Activated CD4-positive, alpha-beta T cell treated with anti-CD3 and anti-CD28 coated beads, Interleukin-2, amount 10 ng/mL, durations not matched to agents 24 days and 14 days (primary cell): Measurements from ENCODE around the gene SLC25A30. TPM values are rescaled to one million over a fixed set of nuclear protein-coding genes. Genes with fewer than 3 reads are reported as not detected.
"Not testable (repeated sequence)": the region's sequence is repeated elsewhere in the genome, so short reads cannot be mapped to it uniquely, and the experiment has no call there.

ENCODE experiments used
- DNase-seq: peaks from one replicate; pipeline ENCODE4 v3.0.0; 2022
- H3K27ac Mint-ChIP-seq: one replicate; pipeline ENCODE4 v1.8.0; 2022; ENCODE audit warnings: mild to moderate bottlenecking, mixed read lengths
- H3K27me3 Mint-ChIP-seq: one replicate; pipeline ENCODE4 v1.8.0; 2022; ENCODE audit warnings: mixed read lengths
- H3K36me3 Mint-ChIP-seq: one replicate; pipeline ENCODE4 v1.8.0; 2022; ENCODE audit warnings: low read depth, mild to moderate bottlenecking, mixed read lengths
- H3K4me1 Mint-ChIP-seq: one replicate; pipeline ENCODE4 v1.8.0; 2021; ENCODE audit warnings: mixed read lengths
- H3K4me3 Mint-ChIP-seq: one replicate; pipeline ENCODE4 v1.8.0; 2022; ENCODE audit warnings: mild to moderate bottlenecking, moderate library complexity, mixed read lengths
- H3K9me3 Mint-ChIP-seq: one replicate; pipeline ENCODE4 v1.8.0; 2021; ENCODE audit warnings: mixed read lengths
- intact Hi-C: fragments of 100-400 bp; cut with micrococcal nuclease; formaldehyde crosslinking; loops from one replicate; pipeline ENCODE4 v1.15.1; 2023
- total RNA-seq: library from RNA; stranded (reverse); gene quantifications from 2 replicates; pipeline ENCODE4 v1.2.3, GENCODE V29; 2022

SLC25A30 gene
- total RNA-seq, 1 donor from 2014 or later: 12.9 TPM

DNA sequence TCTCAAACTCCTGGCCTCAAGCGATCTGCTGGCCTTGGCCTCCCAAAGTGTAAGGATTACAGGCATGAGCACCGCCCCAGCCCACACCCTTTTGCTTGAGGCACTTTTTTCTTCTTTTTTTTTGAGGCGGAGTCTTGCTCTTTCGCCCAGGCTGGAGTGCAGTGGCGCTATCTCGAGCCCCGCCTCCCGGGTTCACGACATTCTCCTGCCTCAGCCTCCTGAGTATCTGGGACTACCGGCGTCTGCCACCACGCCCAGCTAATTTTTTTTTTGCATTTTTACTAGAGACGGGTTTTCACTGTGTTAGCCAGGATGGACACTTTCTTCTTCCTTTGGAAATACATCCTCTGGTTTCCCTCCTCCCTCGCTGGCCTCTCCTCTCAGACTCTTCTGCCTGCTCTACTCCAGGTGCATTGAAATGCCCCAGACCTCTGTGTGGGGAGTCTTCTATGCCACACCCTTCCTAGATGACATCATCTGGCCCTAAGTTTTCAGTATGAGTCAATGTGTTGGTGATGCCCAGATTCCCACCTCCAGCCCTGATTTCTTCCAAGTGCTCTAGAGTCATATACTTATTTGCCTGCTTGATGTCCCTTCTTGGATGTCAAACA, 56.5 kb downstream of the SLC25A30 start:
- H3K4me3 Mint-ChIP-seq: peak overlapping the region; percentile 4
- intact Hi-C loops: no loop called here

DNA sequence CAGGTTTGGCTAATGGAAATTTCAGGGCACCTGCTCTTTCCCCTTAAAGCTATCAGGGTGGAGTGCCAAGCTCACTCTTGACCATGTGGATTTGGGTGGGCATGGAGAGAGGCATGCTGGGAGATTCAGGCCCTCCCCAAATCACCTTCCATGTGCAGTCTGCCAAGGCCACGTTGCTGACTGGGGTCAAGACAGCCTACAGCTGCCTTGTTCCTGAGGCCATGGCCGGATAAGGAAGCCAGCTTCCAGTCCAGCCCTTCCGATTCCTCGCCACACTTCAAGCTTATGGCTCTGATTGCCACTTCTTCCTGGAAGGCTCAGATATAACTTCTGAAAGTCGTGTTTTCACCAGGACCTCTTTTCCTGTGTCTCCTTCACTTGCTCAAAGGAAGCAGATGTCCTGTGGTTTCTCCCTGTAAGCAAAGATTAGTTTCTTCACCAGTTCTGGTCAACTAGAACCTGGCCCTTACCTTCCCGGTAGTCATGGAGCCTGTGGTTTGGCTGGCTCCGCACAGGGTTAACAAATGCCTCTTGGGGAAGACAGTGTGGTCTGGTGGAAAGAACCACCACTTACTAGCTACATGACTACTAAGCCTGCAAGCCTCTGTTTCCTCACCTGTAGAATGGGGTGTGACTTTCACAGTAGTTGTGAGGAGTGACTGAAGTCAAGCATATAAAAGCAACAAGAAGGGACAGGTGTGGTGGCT, 61.1 kb downstream of the SLC25A30 start:
- Mint-ChIP-seq H3K27me3 (no peaks in the 10 kb centered on the region), H3K27ac (peak overlapping the region; percentile 71), H3K4me3 (peak overlapping the region; percentile 10), H3K36me3 (peaks cover 48% of the 10 kb centered on the region), H3K4me1 (peaks cover 26% of the 10 kb centered on the region), H3K9me3 (peaks cover 4% of the 10 kb centered on the region)
- peak; percentile 71 for DNase-seq
- intact Hi-C loops: no loop called here

More for the DNA sequence above, 56.5 kb downstream of the SLC25A30 start:
- Mint-ChIP-seq H3K27me3 (no peaks in the 10 kb centered on the region), H3K9me3 (peaks cover 18% of the 10 kb centered on the region), H3K4me1 (peaks cover 42% of the 10 kb centered on the region), H3K36me3 (peaks cover 59% of the 10 kb centered on the region), H3K27ac (peak overlapping the region; percentile 9)
- no peak for DNase-seq

DNA sequence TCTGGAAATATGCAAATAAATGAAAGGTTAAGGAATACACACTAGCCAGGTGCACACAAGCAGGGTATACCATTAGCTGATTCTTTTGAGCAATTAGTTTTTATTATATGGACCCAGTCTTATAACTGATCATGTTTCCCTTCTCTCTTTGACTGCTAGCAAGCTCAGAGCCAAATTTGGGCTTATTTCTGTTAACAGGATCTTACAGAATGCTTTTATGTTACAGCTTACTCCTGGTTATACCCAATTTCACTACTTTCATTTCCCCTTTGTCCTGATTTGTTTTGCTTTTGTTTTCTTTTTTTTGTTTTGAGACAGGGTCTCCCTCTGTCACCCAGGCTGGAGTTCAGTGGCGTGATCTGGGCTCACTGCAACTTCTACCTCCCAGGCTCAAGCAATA, 64.3 kb downstream of the SLC25A30 start:
- H3K36me3 Mint-ChIP-seq: peaks cover 54% of the 10 kb centered on the region
- no peaks in the 10 kb centered on the region for H3K9me3 Mint-ChIP-seq
- intact Hi-C loops: no loop called here

DNA sequence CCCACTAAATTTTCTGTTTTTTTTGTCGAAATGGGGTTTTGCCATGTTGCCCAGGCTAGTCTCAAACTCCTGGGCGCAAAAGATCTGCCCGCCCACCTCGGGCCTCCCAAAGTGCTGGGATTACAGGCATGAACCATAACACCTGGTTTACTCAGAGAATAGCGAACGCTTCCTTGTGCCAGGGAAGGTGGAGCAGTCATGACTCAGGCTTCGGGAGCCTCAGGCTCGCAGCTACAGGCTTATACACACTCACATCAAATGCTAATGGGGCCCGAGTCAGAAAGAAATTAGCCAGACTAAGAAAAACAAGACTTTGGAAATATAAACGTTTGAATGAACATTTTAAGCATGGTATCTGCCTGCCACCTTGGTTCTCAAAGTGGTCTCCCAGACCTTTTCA, 66.1 kb downstream of the SLC25A30 start:
- peaks cover 14% of the 10 kb centered on the region for H3K4me1 Mint-ChIP-seq
- no peaks in the 10 kb centered on the region for H3K27me3 Mint-ChIP-seq
- H3K27ac Mint-ChIP-seq: no peak overlapping the region
- intact Hi-C loops: no loop called here
- H3K36me3 Mint-ChIP-seq: peaks cover 51% of the 10 kb centered on the region
- DNase-seq: no peak
- H3K4me3 Mint-ChIP-seq: no peak overlapping the region
- no peaks in the 10 kb centered on the region for H3K9me3 Mint-ChIP-seq

More for the DNA sequence above, 64.3 kb downstream of the SLC25A30 start:
- no peak overlapping the region for H3K4me3 Mint-ChIP-seq
- H3K27me3 Mint-ChIP-seq: no peaks in the 10 kb centered on the region
- no peak overlapping the region for H3K27ac Mint-ChIP-seq
- H3K4me1 Mint-ChIP-seq: peaks cover 21% of the 10 kb centered on the region
- DNase-seq: no peak

DNA sequence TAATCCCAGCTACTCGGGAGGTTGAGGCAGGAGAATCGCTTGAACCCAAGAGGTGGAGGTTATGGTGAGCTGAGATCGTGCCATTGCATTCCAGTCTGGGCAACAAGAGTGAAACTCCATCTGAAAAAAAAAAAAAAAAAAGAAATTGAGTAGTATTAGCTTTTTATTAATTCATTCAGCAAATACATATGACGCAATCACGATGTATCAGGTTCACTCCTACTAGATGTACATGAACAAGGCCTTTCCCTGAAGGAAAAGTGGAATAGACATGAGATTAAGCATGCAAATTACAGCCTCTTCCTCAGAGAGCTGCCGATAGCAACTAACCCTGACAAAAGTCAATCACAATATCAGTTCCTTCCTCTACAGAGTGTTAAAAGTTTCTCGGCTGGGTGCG, 68.0 kb downstream of the SLC25A30 start:
- Mint-ChIP-seq H3K27me3 (no peaks in the 10 kb centered on the region), H3K36me3 (peaks cover 51% of the 10 kb centered on the region), H3K27ac (no peak overlapping the region), H3K4me3 (no peak overlapping the region), H3K9me3 (no peaks in the 10 kb centered on the region), H3K4me1 (peaks cover 10% of the 10 kb centered on the region)
- intact Hi-C loops: no loop called here
- DNase-seq: no peak

DNA sequence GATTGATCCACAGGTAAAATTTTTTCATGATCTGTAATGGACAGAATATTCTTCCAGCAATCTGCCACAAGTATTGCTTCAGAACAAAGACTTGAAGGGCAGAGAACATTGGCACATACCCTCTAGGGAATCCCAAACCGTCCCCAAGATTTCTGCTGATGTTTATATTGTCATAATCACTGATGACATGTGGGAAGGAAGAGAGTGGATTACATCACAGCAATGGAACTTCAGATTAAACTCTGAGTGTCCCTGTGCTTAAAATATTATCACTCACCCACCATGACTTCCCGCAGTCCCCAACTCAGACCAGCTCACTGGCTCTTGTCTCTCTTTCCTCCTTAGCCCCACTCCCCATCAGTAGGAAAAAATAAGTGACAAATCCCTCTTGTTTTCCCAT, 68.7 kb downstream of the SLC25A30 start:
- H3K4me1 Mint-ChIP-seq: peaks cover 13% of the 10 kb centered on the region
- intact Hi-C loops: loop anchor here (10.0 kb wide), 1 partner anchor 1205 kb away; the partner anchor contains the start of gene LRCH1
- H3K27ac Mint-ChIP-seq: no peak overlapping the region
- no peaks in the 10 kb centered on the region for H3K9me3 Mint-ChIP-seq
- H3K36me3 Mint-ChIP-seq: peaks cover 52% of the 10 kb centered on the region
- H3K27me3 Mint-ChIP-seq: no peaks in the 10 kb centered on the region
- no peak overlapping the region for H3K4me3 Mint-ChIP-seq
- DNase-seq: no peak

DNA sequence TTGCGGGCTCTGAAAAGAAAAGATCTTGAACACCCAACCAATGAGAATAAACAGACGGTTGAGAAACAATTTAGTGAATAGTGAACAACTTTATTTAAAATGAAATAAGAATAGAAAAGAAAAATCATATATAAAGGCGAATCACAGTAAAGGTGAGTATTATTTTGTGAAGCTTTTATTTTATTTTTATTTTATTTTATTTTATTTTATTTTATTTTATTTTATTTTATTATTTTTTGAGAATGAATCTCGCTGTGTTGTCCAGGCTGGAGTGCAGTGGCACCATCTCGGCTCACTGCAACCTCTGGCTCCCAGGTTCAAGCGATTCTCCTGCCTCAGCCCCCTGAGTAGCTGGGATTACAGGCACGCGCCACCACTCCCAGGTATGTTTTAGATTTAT, 74.1 kb downstream of the SLC25A30 start:
- Mint-ChIP-seq H3K36me3 (peaks cover 52% of the 10 kb centered on the region), H3K4me1 (peaks cover 20% of the 10 kb centered on the region)
- H3K27ac Mint-ChIP-seq, DNase-seq, H3K27me3 Mint-ChIP-seq, H3K9me3 Mint-ChIP-seq, H3K4me3 Mint-ChIP-seq: not testable (repeated sequence)
- intact Hi-C loops: loop anchor here (5.0 to 10.0 kb wide), 2 partner anchors 838 to 1211 kb away; partner anchors contain the start of genes LCP1 and LRCH1

Other genes starting within 250 kb of the SLC25A30 start
- gene KCTD4, start 217.3 kb downstream of the SLC25A30 start, total RNA-seq: not detected in 2 replicates
- 2,188 and 2,224 TPM in 2 replicates for gene TPT1, start 77.2 kb downstream of the SLC25A30 start, total RNA-seq
- 20.1 and 20.7 TPM in 2 replicates for gene COG3, start 46.6 kb upstream of the SLC25A30 start, total RNA-seq
- gene ERICH6B, start 197.4 kb upstream of the SLC25A30 start, total RNA-seq: not detected in 2 replicates